Sigmoid colon (tissue), 7 donors: ENCODE data around the gene THRB. TPM values are rescaled to one million over a fixed set of nuclear protein-coding genes. Genes with fewer than 3 reads are reported as not detected.
A peak's percentile ranks its signal among the peaks of the same experiment; 100 is the strongest.

Experiments used
- DNase-seq: peaks from one replicate; pipeline ENCODE4 v3.0.0-alpha.2; 2019
- H3K27ac ChIP-seq, 4 donors: fragments of 200-600 bp; sonication (generic); one replicate each; pipeline ENCODE4 v1.5.1; 2016 to 2019; ENCODE audit warnings: mild to moderate bottlenecking in 1 of 4
- H3K27me3 ChIP-seq, 3 donors: fragments of 200-600 bp; sonication (generic); one replicate each; pipeline ENCODE4 v1.5.1; 2019; ENCODE audit warnings: mild to moderate bottlenecking in 1 of 3
- H3K36me3 ChIP-seq, 4 donors: fragments of 200-600 bp; sonication (generic); one replicate each; pipeline ENCODE4 v1.5.1; 2016 to 2019
- H3K4me1 ChIP-seq, 4 donors: fragments of 200-600 bp; sonication (generic); one replicate each; pipeline ENCODE4 v1.5.1; 2017 to 2019
- H3K4me3 ChIP-seq, 4 donors: fragments of 200-600 bp; sonication (generic); one replicate each; pipeline ENCODE4 v1.5.1; 2017 to 2019; ENCODE audit warnings: mild to moderate bottlenecking in 2 of 4, moderate library complexity in 1 of 4
- H3K9me3 ChIP-seq, 4 donors: fragments of 200-600 bp in 3 of 4; sonication (generic) in 3 of 4; one replicate each; pipeline versions ENCODE4 v1.5.1 to v1.6.1; 2013 to 2019
- CTCF ChIP-seq, 4 experiments: fragments of 450-650 bp in 3 of 4; fragments of 200-600 bp in 1 of 4; IDR thresholded peaks; one replicate each; pipeline ENCODE4 v1.5.1; 2016 to 2019; ENCODE audit warnings: antibody characterized with exemption in 4 of 4, mild to moderate bottlenecking in 3 of 4, moderate library complexity in 2 of 4
- EP300 ChIP-seq, 4 donors: sonication (generic); formaldehyde crosslinking; IDR thresholded peaks; one replicate each; pipeline ENCODE4 v1.6.1; 2017; ENCODE audit warnings: antibody characterized with exemption in 4 of 4
- POLR2A ChIP-seq, 2 donors: fragments of 450-650 bp; IDR thresholded peaks; one replicate each; pipeline ENCODE4 v1.6.1; 2016; ENCODE audit warnings: antibody characterized with exemption in 2 of 2, mild to moderate bottlenecking in 2 of 2, moderate library complexity in 2 of 2
- POLR2AphosphoS5 ChIP-seq, 4 donors: sonication (generic); formaldehyde crosslinking; IDR thresholded peaks; one replicate each; pipeline ENCODE4 v1.6.1; 2017; ENCODE audit warnings: antibody characterized with exemption in 4 of 4
- WGBS, 2 donors: extraction: QIAGEN DNeasy Blood & Tissue Kit; methylation state at CpG; one replicate each; pipeline ENCODE4 v1.1.7; 2013; 5-methylcytosine and 5-hydroxymethylcytosine counted together
- intact Hi-C: fragments of 100-400 bp; cut with DNase I; formaldehyde crosslinking; loops from one replicate; pipeline ENCODE4 v1.15.1; 2023
- polyA plus RNA-seq, 3 donors: library from polyadenylated mRNA; stranded (reverse); fragments of 200-250 nt; gene quantifications; one replicate each; pipeline ENCODE4 v1.2.3, GENCODE V29; 2013
- small RNA-seq, 3 donors: library from RNA; depleted of rRNA; stranded (forward); fragments of <200 nt; gene quantifications; one replicate each; pipeline ENCODE3, GENCODE V24; 2016
- total RNA-seq, 4 donors: library from RNA; depleted of rRNA; stranded (reverse); fragments of >200 nt; gene quantifications; one replicate each; pipeline ENCODE4 v1.1.0, GENCODE V29; 2016
- donor health status: healthy with polysubstance abuse.
- donor health status: Bipolar disorder and iron deficiency.
- donor health status: healthy.

THRB gene
- total and polyA plus RNA-seq, 7 donors: 7.2 to 49.5 (median 29.7) TPM

DNA sequence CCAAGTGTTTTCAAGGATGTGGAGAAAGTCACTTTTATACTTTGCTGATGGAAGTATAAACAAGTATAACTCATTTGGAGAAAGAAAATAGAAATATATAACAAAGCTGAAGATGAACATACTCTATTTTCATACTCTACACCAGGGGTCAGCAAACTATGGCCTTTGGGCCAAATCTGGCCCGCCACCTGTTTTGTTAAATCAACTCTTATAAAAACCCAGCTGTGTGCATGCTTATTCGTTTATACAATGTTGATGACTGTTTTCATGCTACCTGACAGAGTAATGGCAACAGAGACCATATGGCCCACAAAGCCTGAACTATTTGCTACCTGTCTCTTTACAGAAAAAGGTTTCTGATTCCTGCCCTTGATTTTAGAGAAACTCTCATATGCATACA is 425.6 kb downstream of the THRB start:
- Histone ChIP-seq H3K4me1 (peaks cover 0 to 8% (median 0%) of the 10 kb centered on the region in 4 donors), H3K4me3 (no peak overlapping the region), H3K27me3 (no peaks in the 10 kb centered on the region), H3K9me3 (no peaks in the 10 kb centered on the region), H3K27ac (no peak overlapping the region), H3K36me3 (no peaks in the 10 kb centered on the region)
- intact Hi-C loops: loop anchor here (2.0 to 10.0 kb wide), 2 partner anchors 170 to 426 kb away; partner anchors contain the start of gene THRB
- TF ChIP-seq POLR2AphosphoS5 (IDR thresholded peaks at IDR 0.05): peak in 3 of 4 donors; percentile 27 to 77 (median 57)
- TF ChIP-seq EP300 (IDR thresholded peaks at IDR 0.05): no peak
- no peak for TF ChIP-seq POLR2A (IDR thresholded peaks at IDR 0.05)
- TF ChIP-seq CTCF (IDR thresholded peaks at IDR 0.05): peak in 3 of 4 experiments; percentile 29 to 47 (median 42)
- WGBS, 2 donors: 46% methylated on average over 2 of the region's 2 CpGs
- DNase-seq: peak; percentile 71

GRCh38 chr3:24067483-24067882 is 427.2 kb downstream of the THRB start:
- Histone ChIP-seq H3K27me3 (no peaks in the 10 kb centered on the region), H3K4me3 (no peak overlapping the region), H3K9me3 (no peaks in the 10 kb centered on the region), H3K36me3 (no peaks in the 10 kb centered on the region), H3K27ac (no peak overlapping the region), H3K4me1 (peaks cover 0 to 15% (median 8%) of the 10 kb centered on the region in 4 donors)
- DNase-seq: no peak
- intact Hi-C loops: loop anchor here (10.0 kb wide), 1 partner anchor 427 kb away; the partner anchor contains the start of gene THRB
- 65 to 76% methylated on average over 3 of the region's 3 CpGs for WGBS, 2 donors
- TF ChIP-seq POLR2AphosphoS5 (IDR thresholded peaks at IDR 0.05) (no peak), CTCF (IDR thresholded peaks at IDR 0.05) (no peak), POLR2A (IDR thresholded peaks at IDR 0.05) (no peak), EP300 (IDR thresholded peaks at IDR 0.05) (no peak)

Small RNA genes within 50 kb of the gene (small RNA-seq; reads per million reads assigned to genes)
- 0.15 to 0.32 (median 0.18) reads per million in 3 donors for gene MIR4792
